GM10266 (cell line): ENCODE results near the gene AEBP1.

Experiments
- DNase-seq: peaks from one replicate; pipeline ENCODE4 v3.0.0; 2012; ENCODE audit errors: extremely low spot score
- CTCF ChIP-seq: IDR thresholded peaks from 2 replicates; pipeline ENCODE4 v1.5.1; 2012; ENCODE audit warnings: mild to moderate bottlenecking, low read depth; ENCODE audit not compliant: control insufficient read depth, insufficient read depth; ENCODE audit errors: missing control alignments

The AEBP1 gene

GRCh38 chr7:44112231-44112996, 8.3 kb downstream of the AEBP1 start:
- no peak for DNase-seq
- no peak for TF ChIP-seq CTCF

- no peak for TF ChIP-seq CTCF
- no peak for DNase-seq
Observed at GRCh38 chr7:44112997-44113763, 9.0 kb downstream of the AEBP1 start.

GRCh38 chr7:44113764-44114354, 9.7 kb downstream of the AEBP1 start:
- no peak for TF ChIP-seq CTCF

GRCh38 chr7:44114586-44115310, 10.6 kb downstream of the AEBP1 start:
- no peak for TF ChIP-seq CTCF
- no peak for DNase-seq

More at GRCh38 chr7:44113764-44114354, 9.7 kb downstream of the AEBP1 start:
- no peak for DNase-seq

- no peak for TF ChIP-seq CTCF
- DNase-seq = no peak
Observed at GRCh38 chr7:44116087-44116788, 12.1 kb downstream of the AEBP1 start.

DNA sequence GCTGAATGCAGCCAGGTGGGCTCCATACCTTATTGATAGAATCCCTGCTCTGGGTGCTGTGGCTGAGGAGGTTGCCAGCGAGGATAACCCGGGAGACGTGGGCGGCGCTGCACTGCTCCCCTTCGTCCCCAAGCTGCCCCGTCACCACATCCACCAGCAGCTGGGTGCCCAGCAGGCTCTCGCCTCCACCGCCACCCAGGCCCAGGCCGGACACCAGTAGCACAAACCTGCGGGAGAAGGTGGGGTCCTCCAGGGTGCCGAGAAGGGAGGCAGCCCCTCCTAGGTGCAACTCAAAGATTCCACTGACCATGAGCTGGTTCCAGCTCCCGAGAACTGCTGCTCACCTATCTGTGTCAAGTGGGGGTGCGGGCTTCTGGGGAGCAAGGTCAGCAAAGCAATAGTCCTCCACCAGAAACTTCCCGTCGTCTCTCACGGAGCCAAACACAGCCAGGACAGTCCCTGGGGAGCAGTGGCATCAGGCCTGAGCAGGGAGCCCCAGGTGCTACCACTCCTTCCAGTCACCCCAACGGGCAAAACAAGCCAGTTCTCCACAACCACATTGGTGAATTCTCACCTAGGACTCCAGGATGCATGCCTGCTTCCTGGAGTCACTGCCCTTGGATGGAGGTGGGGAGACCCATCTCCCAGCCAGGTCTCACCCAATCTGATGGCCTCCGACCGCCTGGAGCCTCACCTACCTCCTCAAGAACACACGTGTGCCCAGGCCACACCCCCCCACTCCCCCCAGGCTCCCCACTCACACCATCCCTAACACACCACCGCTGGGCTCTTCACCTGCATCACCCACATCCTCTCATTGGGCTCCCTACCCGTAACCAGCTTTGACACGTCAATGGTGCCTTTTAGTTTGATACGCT, 12.9 kb downstream of the AEBP1 start:
- TF ChIP-seq CTCF = no peak
- no peak for DNase-seq
